ENCODE results near the gene PDXP. TPM values are rescaled to one million over a fixed set of nuclear protein-coding genes. Genes with fewer than 3 reads are reported as not detected.
A peak's percentile ranks its signal among the peaks of the same experiment; 100 is the strongest.

The PDXP gene
- total and polyA plus RNA-seq, 2 of the 13 experiments (the other 11 are each of a cell fraction or from before 2014, with no cell fraction given): 58.2 to 70.6 TPM

GRCh38 chr22:37621352-37621860 is 37.1 kb upstream of the PDXP start (continued):
- TF ChIP-seq, protein P1, sequence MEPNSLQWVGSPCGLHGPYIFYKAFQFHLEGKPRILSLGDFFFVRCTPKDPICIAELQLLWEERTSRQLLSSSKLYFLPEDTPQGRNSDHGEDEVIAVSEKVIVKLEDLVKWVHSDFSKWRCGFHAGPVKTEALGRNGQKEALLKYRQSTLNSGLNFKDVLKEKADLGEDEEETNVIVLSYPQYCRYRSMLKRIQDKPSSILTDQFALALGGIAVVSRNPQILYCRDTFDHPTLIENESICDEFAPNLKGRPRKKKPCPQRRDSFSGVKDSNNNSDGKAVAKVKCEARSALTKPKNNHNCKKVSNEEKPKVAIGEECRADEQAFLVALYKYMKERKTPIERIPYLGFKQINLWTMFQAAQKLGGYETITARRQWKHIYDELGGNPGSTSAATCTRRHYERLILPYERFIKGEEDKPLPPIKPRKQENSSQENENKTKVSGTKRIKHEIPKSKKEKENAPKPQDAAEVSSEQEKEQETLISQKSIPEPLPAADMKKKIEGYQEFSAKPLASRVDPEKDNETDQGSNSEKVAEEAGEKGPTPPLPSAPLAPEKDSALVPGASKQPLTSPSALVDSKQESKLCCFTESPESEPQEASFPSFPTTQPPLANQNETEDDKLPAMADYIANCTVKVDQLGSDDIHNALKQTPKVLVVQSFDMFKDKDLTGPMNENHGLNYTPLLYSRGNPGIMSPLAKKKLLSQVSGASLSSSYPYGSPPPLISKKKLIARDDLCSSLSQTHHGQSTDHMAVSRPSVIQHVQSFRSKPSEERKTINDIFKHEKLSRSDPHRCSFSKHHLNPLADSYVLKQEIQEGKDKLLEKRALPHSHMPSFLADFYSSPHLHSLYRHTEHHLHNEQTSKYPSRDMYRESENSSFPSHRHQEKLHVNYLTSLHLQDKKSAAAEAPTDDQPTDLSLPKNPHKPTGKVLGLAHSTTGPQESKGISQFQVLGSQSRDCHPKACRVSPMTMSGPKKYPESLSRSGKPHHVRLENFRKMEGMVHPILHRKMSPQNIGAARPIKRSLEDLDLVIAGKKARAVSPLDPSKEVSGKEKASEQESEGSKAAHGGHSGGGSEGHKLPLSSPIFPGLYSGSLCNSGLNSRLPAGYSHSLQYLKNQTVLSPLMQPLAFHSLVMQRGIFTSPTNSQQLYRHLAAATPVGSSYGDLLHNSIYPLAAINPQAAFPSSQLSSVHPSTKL (CRISPR knock-in tag; IDR thresholded peaks at IDR 0.05): no peak

DNA sequence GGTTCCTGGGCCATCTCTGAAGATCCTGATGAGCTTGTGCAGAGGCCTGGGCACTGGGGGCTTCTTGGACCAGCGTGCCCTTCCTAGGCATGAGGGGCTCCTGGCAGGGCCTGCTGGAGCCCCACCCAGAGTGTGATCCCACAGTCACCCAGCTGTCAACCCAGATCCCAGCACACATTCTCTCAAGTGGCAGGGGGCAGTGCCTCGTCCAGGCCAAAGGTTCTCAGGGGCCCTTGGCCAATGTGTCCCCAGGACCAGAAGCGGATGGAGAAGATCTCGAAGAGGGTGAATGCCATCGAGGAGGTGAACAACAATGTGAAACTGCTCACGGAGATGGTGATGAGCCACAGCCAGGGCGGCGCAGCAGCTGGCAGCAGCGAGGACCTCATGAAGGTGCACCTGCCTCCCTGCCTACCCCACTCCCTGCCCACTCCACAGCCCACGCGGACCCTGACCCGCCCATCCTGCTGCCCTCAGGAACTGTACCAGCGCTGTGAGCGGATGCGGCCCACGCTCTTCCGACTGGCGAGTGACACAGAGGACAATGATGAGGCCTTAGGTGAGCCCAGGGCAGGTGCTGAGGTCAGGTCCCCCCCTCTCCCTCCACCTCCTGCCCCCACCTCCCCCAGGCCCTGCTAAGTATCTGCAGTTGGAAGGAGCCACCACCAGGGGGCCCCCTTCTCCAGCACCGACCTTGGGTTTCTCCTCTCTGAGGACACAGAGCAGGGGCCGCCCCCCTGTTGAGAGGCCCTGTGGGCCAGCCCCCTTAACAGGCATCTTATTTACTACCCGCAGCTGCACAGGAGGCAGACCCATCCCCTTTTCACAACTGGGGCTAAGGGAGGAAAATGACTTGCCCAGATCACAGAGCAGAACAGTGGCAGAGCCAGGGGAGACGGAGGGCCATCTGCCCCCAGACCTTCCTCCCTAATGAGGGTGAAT is 35.2 kb upstream of the PDXP start:
- POLR2A ChIA-PET: no interaction called here
- BruUV-seq (replicated peaks): no TSS peak
- H3K27ac ChIP-seq (ENCODE audit: extremely low read length, insufficient read depth, low read length): no peak overlapping the region
- TF ChIP-seq ZNF180 (CRISPR knock-in tag; IDR thresholded peaks at IDR 0.05; ENCODE audit: borderline replicate concordance, low read depth): no peak
- TF ChIP-seq, protein P2, sequence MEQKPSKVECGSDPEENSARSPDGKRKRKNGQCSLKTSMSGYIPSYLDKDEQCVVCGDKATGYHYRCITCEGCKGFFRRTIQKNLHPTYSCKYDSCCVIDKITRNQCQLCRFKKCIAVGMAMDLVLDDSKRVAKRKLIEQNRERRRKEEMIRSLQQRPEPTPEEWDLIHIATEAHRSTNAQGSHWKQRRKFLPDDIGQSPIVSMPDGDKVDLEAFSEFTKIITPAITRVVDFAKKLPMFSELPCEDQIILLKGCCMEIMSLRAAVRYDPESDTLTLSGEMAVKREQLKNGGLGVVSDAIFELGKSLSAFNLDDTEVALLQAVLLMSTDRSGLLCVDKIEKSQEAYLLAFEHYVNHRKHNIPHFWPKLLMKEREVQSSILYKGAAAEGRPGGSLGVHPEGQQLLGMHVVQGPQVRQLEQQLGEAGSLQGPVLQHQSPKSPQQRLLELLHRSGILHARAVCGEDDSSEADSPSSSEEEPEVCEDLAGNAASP (CRISPR knock-in tag; IDR thresholded peaks at IDR 0.05; ENCODE audit: borderline replicate concordance): 0 out of 2 replicates have a peak, but pooled peaks have one; percentile 54
- no peak for TF ChIP-seq ZBTB46 (CRISPR knock-in tag; IDR thresholded peaks at IDR 0.05; ENCODE audit: borderline replicate concordance)
- TF ChIP-seq ZEB1 (IDR thresholded peaks at IDR 0.05; ENCODE audit: insufficient replicate concordance, low read depth): no peak
- no peak for TF ChIP-seq POLR2AphosphoS2 (IDR thresholded peaks at IDR 0.05; ENCODE audit: low read depth, low read length)
- TF ChIP-seq ZNF879 (CRISPR knock-in tag; IDR thresholded peaks at IDR 0.05): no peak
- TF ChIP-seq, protein P3, sequence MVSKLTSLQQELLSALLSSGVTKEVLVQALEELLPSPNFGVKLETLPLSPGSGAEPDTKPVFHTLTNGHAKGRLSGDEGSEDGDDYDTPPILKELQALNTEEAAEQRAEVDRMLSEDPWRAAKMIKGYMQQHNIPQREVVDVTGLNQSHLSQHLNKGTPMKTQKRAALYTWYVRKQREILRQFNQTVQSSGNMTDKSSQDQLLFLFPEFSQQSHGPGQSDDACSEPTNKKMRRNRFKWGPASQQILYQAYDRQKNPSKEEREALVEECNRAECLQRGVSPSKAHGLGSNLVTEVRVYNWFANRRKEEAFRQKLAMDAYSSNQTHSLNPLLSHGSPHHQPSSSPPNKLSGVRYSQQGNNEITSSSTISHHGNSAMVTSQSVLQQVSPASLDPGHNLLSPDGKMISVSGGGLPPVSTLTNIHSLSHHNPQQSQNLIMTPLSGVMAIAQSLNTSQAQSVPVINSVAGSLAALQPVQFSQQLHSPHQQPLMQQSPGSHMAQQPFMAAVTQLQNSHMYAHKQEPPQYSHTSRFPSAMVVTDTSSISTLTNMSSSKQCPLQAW (CRISPR knock-in tag; IDR thresholded peaks at IDR 0.05): 0 out of 2 replicates have a peak, but pooled peaks have one; percentile 36
- TF ChIP-seq GABPB1 (CRISPR knock-in tag; IDR thresholded peaks at IDR 0.05): peak; percentile 24; the same call in 1 of the 2 replicates
- TF ChIP-seq FOXK2 (IDR thresholded peaks at IDR 0.05): no peak

More for the DNA sequence above, 35.2 kb upstream of the PDXP start:
- no peak for FAIRE-seq
- in situ Hi-C loops (cut with HindIII; ENCODE audit: extremely low pct_ligation_motif_present, low pct_unique_long_range_greater_than_20kb): no loop called here
- no peaks in the 10 kb centered on the region; a peak in 1 of 5 replicates for H3K27me3 ChIP-seq (ENCODE audit: control insufficient read depth in 1 of 2, insufficient read depth in 2 of 2, low read length in 2 of 2)
- WGBS (ENCODE audit: low lambda C conversion rate): 86% methylated on average over 12 of the region's 22 CpGs
- peaks cover 8 to 25% of the 10 kb centered on the region in 2 experiments; a peak in 4 of 5 replicates for H3K36me3 ChIP-seq (replicated peaks in 1 of 2; ENCODE audit: control insufficient read depth in 1 of 2, insufficient read depth in 2 of 2, low read length in 2 of 2)
- H2AFZ ChIP-seq (ENCODE audit: low read length): no peak overlapping the region
- no peaks in the 10 kb centered on the region for H4K20me1 ChIP-seq (ENCODE audit: insufficient read depth, low read length)
- H3K4me3 ChIP-seq (replicated peaks in 1 of 3; ENCODE audit: insufficient read depth in 1 of 3, low read depth in 2 of 3, low read length in 3 of 3): 0 out of 6 replicates have a peak overlapping the region, but pooled peaks of 1 of the 3 experiments have one; percentile 3
- peak; percentile 50 for DNase-seq (ENCODE audit: low spot score)
- 0 out of 2 replicates have a peak overlapping the region, but pooled peaks have one; percentile 7 for H3K9ac ChIP-seq (ENCODE audit: insufficient read depth, low read depth, low read length)
- intact Hi-C loops (cut with micrococcal nuclease; ENCODE audit: unreplicated experiment): loop anchor here (2.0 to 5.0 kb wide), 2 partner anchors 13 to 59 kb away; no protein-coding TSS in a partner anchor
- no peaks in the 10 kb centered on the region for H3K79me2 ChIP-seq (ENCODE audit: insufficient read depth, low read length)
- CTCF ChIA-PET (ENCODE audit: low intra/inter-chr PET ratio, low total read pairs): interaction anchor here (0.9 to 1.6 kb wide), 4 partner anchors 11 to 112 kb away, joined by 3 to 11 read pairs (median 4); no protein-coding TSS in a partner anchor
- H3K4me1 ChIP-seq (ENCODE audit: insufficient read depth, low read length): peaks cover 10% of the 10 kb centered on the region
- H3K4me2 ChIP-seq (ENCODE audit: low read depth, low read length): peak overlapping the region; percentile 8; the same call in 1 of the 2 replicates
- no peaks in the 10 kb centered on the region for H3K9me3 ChIP-seq (ENCODE audit: low read length)
- ATAC-seq: peak; percentile 73

All from HepG2 (cell line).